ENCODE data around the gene ARHGAP18.

Gene ARHGAP18

DNA sequence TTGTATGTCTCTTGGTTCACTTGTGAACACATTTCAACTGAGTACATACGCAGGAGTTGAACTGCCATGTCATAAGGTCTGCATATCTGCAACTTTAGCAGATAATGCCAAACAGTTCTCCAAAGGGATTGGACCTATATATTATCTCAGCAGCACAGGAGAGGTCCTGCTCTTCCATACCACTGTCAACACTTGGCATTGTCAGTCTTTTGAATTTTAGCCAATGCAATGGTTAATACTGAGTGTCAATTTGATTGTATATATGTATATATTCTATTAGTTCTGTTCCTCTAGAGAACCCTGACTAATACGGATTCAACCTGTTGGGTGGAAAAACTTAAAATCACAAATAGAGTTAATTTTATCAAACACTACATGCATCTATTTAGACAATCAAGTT is 26.1 kb upstream of the ARHGAP18 start:
- POLR2A ChIA-PET, result no interaction called here
- no peak for TF ChIP-seq L3MBTL2 (conservative IDR thresholded peaks at IDR 0.05)
- no peak for DNase-seq (ENCODE audit: extremely low spot score)
- CTCF ChIA-PET, result no interaction called here

GRCh38 chr6:129733290-129733689 is 23.3 kb upstream of the ARHGAP18 start:
- no peak for DNase-seq (ENCODE audit: extremely low spot score)
- ChIA-PET CTCF (no interaction called here), POLR2A (no interaction called here)
- TF ChIP-seq HDGF (IDR thresholded peaks at IDR 0.05; ENCODE audit: borderline replicate concordance) (no peak), ZNF384 (IDR thresholded peaks at IDR 0.05) (no peak), FOXM1 (IDR thresholded peaks at IDR 0.05; ENCODE audit: borderline replicate concordance) (no peak), FOXA1 (IDR thresholded peaks at IDR 0.05) (no peak), FOXK2 (IDR thresholded peaks at IDR 0.05) (no peak), L3MBTL2 (conservative IDR thresholded peaks at IDR 0.05) (no peak), BHLHE40 (IDR thresholded peaks at IDR 0.05; ENCODE audit: borderline replicate concordance) (no peak), CTBP1 (IDR thresholded peaks at IDR 0.05; ENCODE audit: borderline replicate concordance) (no peak), SP1 (IDR thresholded peaks at IDR 0.05) (no peak), LEF1 (IDR thresholded peaks at IDR 0.05; ENCODE audit: borderline replicate concordance) (no peak), TARDBP (IDR thresholded peaks at IDR 0.05) (no peak)
- TF ChIP-seq, protein P1, sequence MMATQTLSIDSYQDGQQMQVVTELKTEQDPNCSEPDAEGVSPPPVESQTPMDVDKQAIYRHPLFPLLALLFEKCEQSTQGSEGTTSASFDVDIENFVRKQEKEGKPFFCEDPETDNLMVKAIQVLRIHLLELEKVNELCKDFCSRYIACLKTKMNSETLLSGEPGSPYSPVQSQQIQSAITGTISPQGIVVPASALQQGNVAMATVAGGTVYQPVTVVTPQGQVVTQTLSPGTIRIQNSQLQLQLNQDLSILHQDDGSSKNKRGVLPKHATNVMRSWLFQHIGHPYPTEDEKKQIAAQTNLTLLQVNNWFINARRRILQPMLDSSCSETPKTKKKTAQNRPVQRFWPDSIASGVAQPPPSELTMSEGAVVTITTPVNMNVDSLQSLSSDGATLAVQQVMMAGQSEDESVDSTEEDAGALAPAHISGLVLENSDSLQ (IDR thresholded peaks at IDR 0.05), result no peak

DNA sequence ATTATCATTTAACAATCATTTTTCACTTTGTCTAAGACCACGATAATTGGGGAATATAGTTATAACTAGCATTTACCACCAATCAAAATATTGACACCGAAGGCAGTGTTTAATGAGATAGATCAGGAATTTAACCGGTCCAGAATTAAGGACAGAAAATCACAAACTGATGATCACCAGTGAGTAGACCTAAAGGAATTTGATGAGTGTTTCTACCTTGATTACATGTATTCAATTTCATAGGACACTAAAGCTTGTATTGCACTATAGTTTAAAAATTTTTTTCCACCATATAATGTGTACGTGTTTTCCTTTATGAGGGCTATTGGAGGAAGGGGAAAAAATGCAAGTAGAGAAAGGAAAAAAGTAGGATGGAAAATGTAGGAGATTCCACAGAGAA is 22.6 kb upstream of the ARHGAP18 start:
- ChIA-PET CTCF (no interaction called here), POLR2A (no interaction called here)
- TF ChIP-seq, protein P1 (IDR thresholded peaks at IDR 0.05), result no peak
- no peak for TF ChIP-seq L3MBTL2 (conservative IDR thresholded peaks at IDR 0.05)
- TF ChIP-seq SUZ12 (IDR thresholded peaks at IDR 0.05), result no peak
- no peak for TF ChIP-seq NFRKB (IDR thresholded peaks at IDR 0.05)
- TF ChIP-seq FOXA1 (IDR thresholded peaks at IDR 0.05), result no peak
- DNase-seq (ENCODE audit: extremely low spot score), result no peak

DNA sequence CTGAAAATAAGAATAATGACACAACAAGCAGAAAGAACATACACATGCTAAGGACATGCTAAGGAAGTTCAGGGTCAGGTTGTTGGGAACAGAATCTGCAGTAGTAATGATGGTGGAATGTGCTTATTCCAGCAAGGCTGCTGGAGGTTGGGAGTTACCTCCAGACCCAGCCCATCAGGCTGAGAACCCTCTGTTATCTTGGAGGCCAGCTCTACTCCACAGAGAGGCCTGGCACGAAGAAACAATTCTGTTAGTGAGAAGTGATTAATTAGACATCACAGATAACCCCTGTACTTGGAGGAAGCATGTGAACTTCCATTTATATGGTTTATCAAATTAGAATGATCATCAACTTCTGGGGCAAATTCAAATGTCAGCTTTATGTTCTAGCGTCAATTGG is 22.1 kb upstream of the ARHGAP18 start:
- DNase-seq (ENCODE audit: extremely low spot score), result no peak
- no peak for TF ChIP-seq L3MBTL2 (conservative IDR thresholded peaks at IDR 0.05)
- TF ChIP-seq, protein P1 (IDR thresholded peaks at IDR 0.05), result no peak
- no peak for TF ChIP-seq SUZ12 (IDR thresholded peaks at IDR 0.05)
- TF ChIP-seq HDGF (IDR thresholded peaks at IDR 0.05; ENCODE audit: borderline replicate concordance), result no peak
- no peak for TF ChIP-seq FOXK2 (IDR thresholded peaks at IDR 0.05)
- no peak for TF ChIP-seq FOXA1 (IDR thresholded peaks at IDR 0.05)
- no peak for TF ChIP-seq SP1 (IDR thresholded peaks at IDR 0.05)
- no peak for TF ChIP-seq TARDBP (IDR thresholded peaks at IDR 0.05)
- no peak for TF ChIP-seq ELF4 (IDR thresholded peaks at IDR 0.05)
- no peak for TF ChIP-seq ARNT (IDR thresholded peaks at IDR 0.05)
- TF ChIP-seq LEF1 (IDR thresholded peaks at IDR 0.05; ENCODE audit: borderline replicate concordance), result no peak
- TF ChIP-seq ZNF384 (IDR thresholded peaks at IDR 0.05), result no peak
- TF ChIP-seq FOXM1 (IDR thresholded peaks at IDR 0.05; ENCODE audit: borderline replicate concordance), result no peak
- no peak for TF ChIP-seq NFRKB (IDR thresholded peaks at IDR 0.05)
- TF ChIP-seq CTBP1 (IDR thresholded peaks at IDR 0.05; ENCODE audit: borderline replicate concordance), result no peak
- no peak for TF ChIP-seq BHLHE40 (IDR thresholded peaks at IDR 0.05; ENCODE audit: borderline replicate concordance)
- ChIA-PET CTCF (interaction anchor here (4.0 kb wide), 1 partner anchor 134 kb away, joined by 32 read pairs; no protein-coding TSS in a partner anchor), POLR2A (no interaction called here)

- CTCF ChIA-PET, result interaction anchor here (2.0 to 4.0 kb wide), 2 partner anchors 13 to 133 kb away, joined by 7 to 32 read pairs; no protein-coding TSS in a partner anchor
- POLR2A ChIA-PET, result no interaction called here
- TF ChIP-seq HDGF (IDR thresholded peaks at IDR 0.05; ENCODE audit: borderline replicate concordance), result no peak
- TF ChIP-seq FOXM1 (IDR thresholded peaks at IDR 0.05; ENCODE audit: borderline replicate concordance), result no peak
- no peak for TF ChIP-seq SUZ12 (IDR thresholded peaks at IDR 0.05)
- TF ChIP-seq L3MBTL2 (conservative IDR thresholded peaks at IDR 0.05), result no peak
- TF ChIP-seq ARNT (IDR thresholded peaks at IDR 0.05), result no peak
- TF ChIP-seq, protein P1 (IDR thresholded peaks at IDR 0.05), result no peak
- TF ChIP-seq BHLHE40 (IDR thresholded peaks at IDR 0.05; ENCODE audit: borderline replicate concordance), result no peak
- TF ChIP-seq NFRKB (IDR thresholded peaks at IDR 0.05), result no peak
- no peak for TF ChIP-seq FOXK2 (IDR thresholded peaks at IDR 0.05)
- TF ChIP-seq ELF4 (IDR thresholded peaks at IDR 0.05), result no peak
- TF ChIP-seq FOXA1 (IDR thresholded peaks at IDR 0.05), result no peak
- DNase-seq (ENCODE audit: extremely low spot score), result no peak
Observed at GRCh38 chr6:129731428-129731827, 21.5 kb upstream of the ARHGAP18 start.

- POLR2A ChIA-PET, result no interaction called here
- TF ChIP-seq SP1 (IDR thresholded peaks at IDR 0.05) (no peak), L3MBTL2 (conservative IDR thresholded peaks at IDR 0.05) (no peak), SUZ12 (IDR thresholded peaks at IDR 0.05) (no peak), ARNT (IDR thresholded peaks at IDR 0.05) (no peak)
- TF ChIP-seq, protein P1 (IDR thresholded peaks at IDR 0.05), result no peak
- no peak for DNase-seq (ENCODE audit: extremely low spot score)
- CTCF ChIA-PET, result interaction anchor here (0.7 to 4.0 kb wide), 6 partner anchors 12 to 132 kb away, joined by 3 to 32 read pairs (median 4); no protein-coding TSS in a partner anchor
Observed at GRCh38 chr6:129730477-129731165, 20.6 kb upstream of the ARHGAP18 start.
